Activated CD4-positive, alpha-beta T cell treated with anti-CD3 and anti-CD28 coated beads, Interleukin-2, Interleukin-4, amounts not matched to agents 100 ng/mL and 50 ng/mL, durations not matched to agents 16 hours and 8 hours (primary cell): Measurements from ENCODE around the gene PTPRN2.

Experiments
- DNase-seq: peaks from one replicate; pipeline ENCODE4 v3.0.0-alpha.2; 2020; ENCODE audit warnings: low spot score

PTPRN2 gene

GRCh38 chr7:158070222-158070920, 517.3 kb downstream of the PTPRN2 start:
- DNase-seq, result no peak

DNA sequence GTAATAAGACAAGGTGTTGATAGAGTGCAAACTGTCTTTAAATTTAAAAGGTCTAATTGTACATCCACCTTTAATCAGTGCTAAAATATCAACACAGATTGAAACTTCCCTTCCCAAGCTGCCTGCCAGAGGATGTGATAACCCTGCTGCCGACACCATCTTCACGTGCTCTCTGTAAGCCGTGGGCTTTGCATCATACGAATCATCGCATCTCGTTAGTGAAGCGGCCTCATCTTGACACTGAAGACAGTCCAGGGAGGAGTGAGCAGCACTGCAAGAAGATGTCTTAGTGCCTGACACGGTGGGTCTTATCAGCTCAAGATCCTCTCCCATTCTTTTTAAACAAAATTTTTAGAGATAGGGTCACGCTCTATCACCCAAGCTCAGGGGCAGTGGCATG, 518.8 kb downstream of the PTPRN2 start:
- no peak for DNase-seq

DNA sequence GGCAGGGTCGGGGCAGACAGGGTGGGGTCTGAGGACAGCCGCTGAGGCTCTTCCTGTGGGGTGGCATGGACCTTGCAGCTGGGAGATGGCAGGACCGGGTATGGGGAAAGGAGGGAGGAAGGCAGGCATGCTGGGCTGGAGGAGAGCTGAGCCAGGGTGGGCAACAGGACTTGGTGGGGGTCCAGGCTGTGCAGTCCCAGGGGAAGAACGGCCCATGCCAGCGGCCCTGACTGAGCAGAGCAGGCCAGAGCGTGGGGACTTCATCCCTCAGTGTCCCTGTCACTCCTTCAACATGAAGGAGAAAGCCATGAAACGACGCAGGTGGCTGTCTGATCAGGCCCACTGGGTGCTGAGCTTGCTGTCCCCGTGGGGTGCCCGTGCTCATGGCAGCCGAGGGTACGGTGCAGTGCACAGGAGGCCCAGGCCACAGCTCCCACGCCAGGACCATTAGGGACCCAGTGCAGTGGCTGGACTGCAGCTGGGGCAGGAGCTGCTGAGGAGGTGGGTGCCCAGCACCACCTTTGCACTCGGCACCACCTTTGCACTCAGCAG, 519.6 kb downstream of the PTPRN2 start:
- no peak for DNase-seq

GRCh38 chr7:158067219-158067930, 520.2 kb downstream of the PTPRN2 start:
- no peak for DNase-seq

GRCh38 chr7:158066085-158066484, 521.5 kb downstream of the PTPRN2 start:
- no peak for DNase-seq

- no peak for DNase-seq
These were observed 522.3 kb downstream of the PTPRN2 start for GRCh38 chr7:158065340-158065739.

GRCh38 chr7:158064631-158065030, 523.0 kb downstream of the PTPRN2 start:
- DNase-seq, result no peak

DNA sequence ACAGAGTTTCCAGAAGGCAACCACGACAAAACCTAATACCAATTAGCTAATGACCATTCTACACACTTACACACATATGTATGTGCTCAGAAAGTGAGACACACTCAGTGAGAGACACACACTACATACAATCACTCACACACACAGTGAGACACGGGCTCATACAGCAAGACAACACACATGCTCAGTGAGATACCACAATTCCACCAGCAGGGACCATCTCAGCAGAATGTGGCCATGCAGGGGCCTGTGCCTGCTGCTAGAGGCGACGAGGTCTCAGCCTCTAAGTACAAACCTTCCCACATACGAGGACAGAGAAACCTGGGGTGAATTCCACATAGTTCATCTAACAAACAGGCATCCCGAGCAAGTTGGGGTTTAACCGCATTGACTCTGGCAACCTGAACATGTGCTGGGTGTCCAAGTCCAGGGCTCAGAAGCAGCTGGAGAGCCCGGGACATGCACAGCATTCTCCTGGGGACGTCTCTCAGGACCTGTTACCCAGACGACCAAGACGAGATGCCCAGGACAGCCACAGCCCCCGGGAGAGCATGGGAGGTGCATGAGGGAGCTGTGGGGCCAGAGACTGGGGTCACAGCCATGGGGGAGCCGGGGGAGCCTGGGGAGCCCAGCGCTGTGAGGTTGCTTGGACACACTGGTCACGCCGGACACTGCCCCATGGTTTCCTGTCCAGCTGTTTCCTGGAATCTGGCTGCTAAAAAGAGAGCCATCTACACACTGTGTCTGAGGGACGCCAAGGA, 523.6 kb downstream of the PTPRN2 start:
- no peak for DNase-seq

- no peak for DNase-seq
These were observed 525.0 kb downstream of the PTPRN2 start for GRCh38 chr7:158062661-158063060.

DNA sequence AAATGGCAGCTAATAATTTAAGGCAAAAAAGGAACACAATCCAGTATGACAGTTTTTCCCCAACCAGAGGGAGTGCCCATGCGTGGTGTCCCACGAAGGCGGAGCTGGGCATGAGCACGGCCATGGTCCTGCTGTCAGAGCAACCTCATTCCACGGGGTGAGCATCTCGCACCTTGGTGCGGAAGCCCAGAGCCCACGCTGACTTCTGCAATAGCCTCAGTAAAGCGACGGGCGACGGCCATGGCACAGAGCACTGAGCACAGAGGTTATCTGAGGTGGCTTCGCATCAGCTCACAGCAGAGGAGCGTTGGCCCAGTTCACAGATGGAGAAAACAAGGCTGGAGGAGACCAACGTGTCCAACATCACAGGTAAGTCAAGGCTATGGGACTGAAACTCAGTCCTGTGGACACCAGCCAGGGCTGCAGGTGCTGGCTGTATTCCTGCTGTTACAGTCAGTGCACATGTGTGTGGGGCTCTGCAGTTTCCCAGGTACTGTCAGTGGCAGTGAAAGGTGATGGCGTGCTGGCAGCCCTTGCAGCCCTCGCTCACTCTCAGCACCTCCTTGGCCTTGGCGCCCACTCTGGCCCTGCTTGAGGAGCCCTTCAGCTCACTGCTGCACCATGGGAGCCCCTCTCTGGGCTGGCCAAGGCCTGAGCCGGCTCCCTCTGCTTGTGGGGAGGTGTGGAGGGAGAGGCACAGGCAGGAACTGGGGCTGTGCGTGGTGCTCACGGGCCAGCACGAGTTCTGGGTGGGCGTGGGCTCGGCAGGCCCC, 525.6 kb downstream of the PTPRN2 start:
- no peak for DNase-seq

DNA sequence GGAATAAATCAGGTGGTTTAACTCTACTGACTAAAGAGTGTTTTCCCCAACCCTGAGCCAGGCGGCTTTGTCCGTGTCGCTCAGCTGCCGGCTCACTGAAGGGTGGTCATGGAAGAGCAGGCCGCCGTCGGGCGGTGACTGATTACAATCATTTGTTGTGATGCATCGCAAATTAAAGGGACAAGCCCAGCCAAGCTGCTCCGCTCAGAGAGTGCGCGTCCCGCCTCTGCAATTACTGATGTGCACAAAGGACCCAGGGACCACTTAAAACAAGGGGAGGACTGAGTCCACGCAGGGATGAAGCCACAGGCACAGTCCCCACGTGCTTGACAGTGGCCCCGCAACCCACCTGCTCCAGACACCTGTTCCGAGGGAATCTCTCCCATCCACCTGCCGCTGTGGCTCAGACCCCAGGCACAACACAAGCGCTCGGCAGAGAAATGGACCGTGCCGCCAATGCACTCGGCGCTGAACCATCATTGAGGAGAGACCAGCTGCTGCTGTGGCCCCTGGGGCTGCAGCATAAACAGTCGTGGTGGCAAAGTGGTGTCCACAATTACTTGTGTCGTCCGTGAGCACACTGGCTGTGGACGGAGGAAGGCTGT, 526.5 kb downstream of the PTPRN2 start:
- DNase-seq, result no peak

GRCh38 chr7:158060216-158060615, 527.4 kb downstream of the PTPRN2 start:
- DNase-seq, result no peak

GRCh38 chr7:158057446-158057845, 530.2 kb downstream of the PTPRN2 start:
- no peak for DNase-seq

DNA sequence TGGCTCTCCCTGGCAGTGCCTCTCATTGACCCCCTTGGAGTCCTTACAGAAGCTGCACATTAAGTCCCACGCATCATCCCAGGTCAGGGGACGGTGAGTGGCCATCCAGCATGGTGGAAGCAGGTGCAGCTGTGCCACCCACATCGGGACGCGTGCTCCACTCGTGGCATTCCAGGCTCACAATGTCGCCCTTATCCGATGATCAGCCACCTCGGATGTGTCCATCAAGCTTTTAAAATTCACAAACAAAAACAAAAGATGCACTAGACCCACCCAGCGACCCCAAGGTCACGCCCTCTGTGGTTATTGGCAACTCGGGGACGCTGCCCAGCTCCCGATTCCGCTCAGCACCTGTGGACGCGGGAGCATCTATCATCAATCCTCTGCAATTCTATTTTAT, 530.9 kb downstream of the PTPRN2 start:
- DNase-seq, result no peak

- no peak for DNase-seq
These were observed 531.7 kb downstream of the PTPRN2 start for GRCh38 chr7:158055726-158056510.

GRCh38 chr7:158054611-158055010, 533.0 kb downstream of the PTPRN2 start:
- no peak for DNase-seq

DNA sequence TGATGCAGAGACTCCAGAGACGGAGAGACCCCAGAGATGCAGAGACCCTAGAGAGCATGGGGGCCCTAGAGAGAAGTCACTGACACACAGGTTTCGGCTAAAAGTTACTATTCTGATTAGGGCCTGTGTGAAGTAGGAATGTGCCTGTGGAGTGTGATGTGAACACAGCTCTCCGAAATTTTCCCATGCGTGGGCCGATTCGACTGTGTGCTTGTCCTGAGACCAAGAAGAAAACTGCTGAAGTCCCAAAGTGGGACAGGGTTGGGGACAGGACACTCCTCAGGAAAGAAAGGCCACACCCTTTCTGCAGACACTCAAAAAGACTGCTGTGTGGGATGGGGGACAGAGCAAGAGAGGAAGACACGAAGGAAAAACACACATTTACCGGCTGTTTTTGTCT, 533.5 kb downstream of the PTPRN2 start:
- DNase-seq, result no peak

GRCh38 chr7:158053183-158053915, 534.3 kb downstream of the PTPRN2 start:
- DNase-seq, result no peak

DNA sequence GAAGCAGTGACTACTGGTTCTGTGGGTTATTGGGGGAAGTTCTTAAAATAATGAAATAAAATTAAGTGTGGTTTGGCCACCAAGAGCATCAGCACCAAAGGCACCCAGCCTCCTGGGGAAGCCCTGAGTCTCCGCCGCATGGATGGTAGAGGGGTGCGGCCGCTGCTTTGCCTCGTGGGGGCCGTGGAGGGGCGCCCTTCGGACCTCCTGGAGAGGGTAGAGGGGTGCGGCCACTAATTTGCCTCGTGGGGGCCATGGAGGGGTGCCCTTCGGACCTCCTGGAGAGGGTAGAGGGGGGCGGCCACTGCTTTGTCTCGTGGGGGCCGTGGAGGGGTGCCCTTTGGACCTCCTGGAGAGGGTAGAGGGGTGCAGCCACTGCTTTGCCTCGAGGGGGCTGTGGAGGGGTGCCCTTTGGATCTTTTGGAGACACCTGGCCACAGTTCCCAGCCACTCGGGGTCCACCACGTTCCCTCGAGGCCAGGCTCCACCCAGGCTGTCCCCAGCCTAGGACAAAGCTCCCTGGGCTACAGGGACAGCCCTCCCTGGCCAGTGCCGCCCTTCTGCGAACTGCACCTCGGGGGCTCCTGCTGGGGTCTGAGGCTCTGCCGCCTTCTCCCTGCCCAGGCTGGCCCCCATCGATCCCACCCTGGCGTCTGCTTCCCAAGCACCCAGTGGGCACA, 535.1 kb downstream of the PTPRN2 start:
- no peak for DNase-seq
